Thoracic aorta (tissue), 2 donors: ENCODE measurements around the gene NRXN2. TPM values are rescaled to one million over a fixed set of nuclear protein-coding genes. Genes with fewer than 3 reads are reported as not detected.

Source experiments
- ATAC-seq: fragments of 150-250 bp; one replicate; pipeline ENCODE4 v1.8.0; 2017; ENCODE audit warnings: low read depth; ENCODE audit not compliant: insufficient number of reproducible peaks, low FRiP score
- DNase-seq: peaks from one replicate; pipeline ENCODE4 v3.0.0-alpha.2; 2020; ENCODE audit warnings: low spot score
- H3K27ac ChIP-seq, 2 donors: fragments of 200-600 bp; sonication (generic); 1 replicate in 1 of 2; 2 replicates in 1 of 2; pipeline ENCODE4 v1.5.1; 2016; ENCODE audit warnings: mild to moderate bottlenecking in 2 of 2, moderate library complexity in 2 of 2
- H3K27me3 ChIP-seq: fragments of 200-600 bp; sonication (generic); replicated peaks from 2 replicates; pipeline ENCODE4 v1.6.0; 2016; ENCODE audit warnings: mild to moderate bottlenecking; ENCODE audit not compliant: insufficient read depth
- H3K36me3 ChIP-seq: fragments of 200-600 bp; sonication (generic); one replicate; pipeline ENCODE4 v1.5.1; 2016
- H3K4me1 ChIP-seq, 2 donors: fragments of 200-600 bp; sonication (generic); 1 replicate in 1 of 2; 2 replicates in 1 of 2; pipeline versions ENCODE4 v1.5.1 to v1.6.0; 2016; ENCODE audit warnings: low read depth in 2 of 2, mild to moderate bottlenecking in 1 of 2; ENCODE audit not compliant: control insufficient read depth in 1 of 2
- H3K4me3 ChIP-seq: fragments of 200-600 bp; sonication (generic); 2 replicates; pipeline ENCODE4 v1.5.1; 2016; ENCODE audit warnings: mild to moderate bottlenecking
- H3K9me3 ChIP-seq: fragments of 200-600 bp; sonication (generic); 2 replicates; pipeline ENCODE4 v1.5.1; 2016
- total RNA-seq, 2 donors: library from RNA; depleted of rRNA; stranded (reverse); fragments of >200 nt; gene quantifications; one replicate each; pipeline versions ENCODE4 v1.1.0 to v1.2.3, GENCODE V29; 2016
- TF ChIP-seq, protein P1 (sequence below): fragments of 200-600 bp; sonication (generic); IDR thresholded peaks from one replicate; pipeline ENCODE4 v1.5.1; 2019; ENCODE audit warnings: antibody characterized with exemption

NRXN2 gene
- total RNA-seq, 2 donors from 2014 or later: 40.3 to 41.3 TPM

DNA sequence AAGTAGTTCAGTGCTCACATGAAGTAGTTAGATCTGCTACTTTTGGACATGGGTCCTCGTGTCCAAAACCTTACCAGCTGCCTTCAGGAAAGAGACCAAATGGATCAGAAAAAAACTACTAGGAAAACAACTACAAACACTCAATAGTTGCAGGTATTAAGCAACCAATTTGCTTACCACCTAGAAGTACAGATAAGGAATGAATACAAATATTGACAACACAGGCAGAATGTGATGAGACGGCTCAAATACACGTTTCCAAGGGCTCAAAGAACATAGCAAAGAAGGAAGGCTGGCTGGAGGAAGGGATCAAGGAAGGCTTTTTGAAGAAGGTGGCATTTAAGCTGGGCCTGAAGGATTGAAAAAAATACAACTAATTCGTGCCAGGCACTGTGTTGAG is 41.8 kb downstream of the NRXN2 start:
- no peak overlapping the region for H3K27ac ChIP-seq
- H3K4me3 ChIP-seq: no peak overlapping the region
- H3K36me3 ChIP-seq: no peaks in the 10 kb centered on the region
- TF ChIP-seq, protein P1, sequence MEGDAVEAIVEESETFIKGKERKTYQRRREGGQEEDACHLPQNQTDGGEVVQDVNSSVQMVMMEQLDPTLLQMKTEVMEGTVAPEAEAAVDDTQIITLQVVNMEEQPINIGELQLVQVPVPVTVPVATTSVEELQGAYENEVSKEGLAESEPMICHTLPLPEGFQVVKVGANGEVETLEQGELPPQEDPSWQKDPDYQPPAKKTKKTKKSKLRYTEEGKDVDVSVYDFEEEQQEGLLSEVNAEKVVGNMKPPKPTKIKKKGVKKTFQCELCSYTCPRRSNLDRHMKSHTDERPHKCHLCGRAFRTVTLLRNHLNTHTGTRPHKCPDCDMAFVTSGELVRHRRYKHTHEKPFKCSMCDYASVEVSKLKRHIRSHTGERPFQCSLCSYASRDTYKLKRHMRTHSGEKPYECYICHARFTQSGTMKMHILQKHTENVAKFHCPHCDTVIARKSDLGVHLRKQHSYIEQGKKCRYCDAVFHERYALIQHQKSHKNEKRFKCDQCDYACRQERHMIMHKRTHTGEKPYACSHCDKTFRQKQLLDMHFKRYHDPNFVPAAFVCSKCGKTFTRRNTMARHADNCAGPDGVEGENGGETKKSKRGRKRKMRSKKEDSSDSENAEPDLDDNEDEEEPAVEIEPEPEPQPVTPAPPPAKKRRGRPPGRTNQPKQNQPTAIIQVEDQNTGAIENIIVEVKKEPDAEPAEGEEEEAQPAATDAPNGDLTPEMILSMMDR: no peak
- DNase-seq (no peak), ATAC-seq (no peak)
- no peaks in the 10 kb centered on the region for H3K27me3 ChIP-seq
- no peaks in the 10 kb centered on the region for H3K9me3 ChIP-seq
- peaks cover 0 to 2% of the 10 kb centered on the region in 2 donors for H3K4me1 ChIP-seq

DNA sequence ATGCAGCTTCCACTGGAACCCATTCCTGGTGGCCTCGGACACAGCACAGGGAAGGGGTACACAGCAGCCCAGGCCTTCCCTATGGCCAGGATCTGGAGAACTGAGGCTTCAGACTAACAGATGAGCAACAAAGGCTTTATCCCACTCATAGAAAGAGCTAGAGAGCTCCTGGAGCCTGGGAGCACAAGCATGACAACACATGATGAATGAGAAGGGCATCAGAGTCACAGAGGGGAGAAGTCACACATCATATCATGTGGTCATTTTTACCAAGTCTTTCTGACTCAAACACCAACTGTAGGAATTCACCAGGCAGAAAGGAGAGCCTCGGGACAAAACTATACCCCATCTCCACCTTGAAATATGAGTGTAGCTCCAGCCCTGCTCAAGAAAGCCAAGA is 43.2 kb downstream of the NRXN2 start:
- DNase-seq (no peak), ATAC-seq (no peak)
- Histone ChIP-seq H3K27me3 (no peaks in the 10 kb centered on the region), H3K27ac (no peak overlapping the region), H3K4me1 (peaks cover 10 to 15% of the 10 kb centered on the region in 2 donors), H3K4me3 (no peak overlapping the region), H3K36me3 (no peaks in the 10 kb centered on the region), H3K9me3 (no peaks in the 10 kb centered on the region)
- TF ChIP-seq, protein P1: no peak

DNA sequence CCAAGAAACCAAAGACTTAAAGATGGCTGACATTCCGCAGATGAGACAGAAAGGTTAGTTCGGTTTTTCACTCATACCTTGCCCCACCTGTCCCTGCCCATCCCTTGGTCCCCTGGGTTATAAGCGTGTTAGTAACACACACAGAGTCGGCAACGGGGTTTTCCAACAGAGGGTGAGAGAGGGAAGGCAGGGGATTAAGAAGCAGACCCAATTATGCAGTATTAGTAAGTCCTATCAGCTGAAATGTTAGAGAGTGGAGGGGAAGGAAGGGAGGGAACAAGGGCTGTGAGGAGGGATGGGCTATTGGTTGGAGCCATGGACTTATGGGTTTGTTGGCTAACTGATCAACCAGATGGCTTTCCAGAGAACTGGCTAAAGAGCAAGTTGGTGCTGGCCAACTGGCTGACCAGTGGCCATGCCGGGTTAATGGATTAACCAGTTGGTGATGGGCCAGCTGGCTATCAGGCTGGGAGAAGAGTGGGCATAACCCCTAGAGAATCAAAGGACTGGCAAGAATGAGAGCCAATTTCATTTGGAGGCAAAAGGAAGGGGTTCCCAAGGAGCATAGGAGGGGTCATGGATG is 45.5 kb downstream of the NRXN2 start:
- Histone ChIP-seq H3K4me3 (no peak overlapping the region), H3K27me3 (no peaks in the 10 kb centered on the region), H3K36me3 (no peaks in the 10 kb centered on the region), H3K4me1 (peaks cover 12 to 24% of the 10 kb centered on the region in 2 donors), H3K9me3 (no peaks in the 10 kb centered on the region), H3K27ac (no peak overlapping the region)
- DNase-seq: no peak
- ATAC-seq: no peak
- TF ChIP-seq, protein P1: no peak

DNA sequence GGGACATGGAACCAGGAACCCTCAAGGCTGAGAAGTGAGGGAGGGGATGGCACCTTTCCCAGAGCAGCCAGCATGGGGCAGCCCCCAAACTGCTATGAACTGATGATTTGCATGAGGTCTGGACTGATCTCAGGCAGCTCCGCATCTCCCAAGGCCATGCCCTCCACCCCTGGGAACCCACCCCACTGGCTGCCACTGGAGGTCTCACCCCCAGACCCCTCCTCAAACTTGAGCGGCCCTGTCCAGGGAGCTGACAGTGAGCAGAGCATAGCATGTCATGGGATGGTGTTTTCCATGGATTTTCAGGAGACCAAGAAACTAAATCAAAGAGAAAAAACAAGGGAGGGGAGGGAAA is 46.8 kb downstream of the NRXN2 start:
- no peak for ATAC-seq
- no peaks in the 10 kb centered on the region for H3K9me3 ChIP-seq
- H3K27ac ChIP-seq: peak overlapping the region in 1 of 2 donors; percentile 64
- no peak for DNase-seq
- no peaks in the 10 kb centered on the region for H3K27me3 ChIP-seq
- no peaks in the 10 kb centered on the region for H3K36me3 ChIP-seq
- H3K4me1 ChIP-seq: peaks cover 12 to 24% of the 10 kb centered on the region in 2 donors
- TF ChIP-seq, protein P1: no peak
- no peak overlapping the region for H3K4me3 ChIP-seq

DNA sequence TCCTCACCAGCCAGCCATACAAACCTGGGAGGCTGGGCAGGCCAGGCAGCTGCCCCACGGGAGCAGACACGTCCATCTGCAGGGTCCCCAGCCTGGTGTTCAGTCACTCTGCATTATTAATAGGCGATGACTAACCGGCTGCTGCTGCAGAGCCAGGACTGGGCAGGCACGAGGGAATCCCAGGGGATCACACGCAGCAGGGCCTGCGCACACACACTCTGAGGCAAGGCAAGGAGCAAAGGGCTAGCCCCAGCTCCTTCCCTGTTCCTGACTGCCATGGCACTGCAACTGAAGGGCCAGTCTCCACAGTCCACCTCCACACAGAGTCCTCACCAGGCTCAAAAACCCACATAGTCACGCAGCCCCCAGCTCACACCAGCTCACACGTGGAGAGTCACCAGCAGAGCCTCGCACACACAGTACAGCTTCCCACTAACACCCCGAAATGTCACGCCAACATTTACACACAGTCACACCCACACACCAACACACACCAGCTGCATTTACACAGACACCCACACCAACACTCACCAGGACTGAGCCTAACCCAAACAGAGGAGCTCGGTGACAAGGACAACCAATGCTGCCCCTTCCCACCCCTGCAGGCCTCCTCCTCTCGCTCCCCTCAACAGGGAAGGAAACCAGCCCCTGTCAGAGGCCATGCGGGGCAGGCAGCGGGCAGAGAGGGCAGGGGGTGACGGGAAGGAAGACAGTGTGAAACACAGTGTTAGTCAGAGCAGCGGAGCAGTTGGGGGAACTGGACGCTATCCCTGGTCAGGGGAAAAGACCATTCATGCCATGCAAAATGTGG is 47.3 kb downstream of the NRXN2 start:
- DNase-seq: peak; percentile 74
- Histone ChIP-seq H3K36me3 (no peaks in the 10 kb centered on the region), H3K4me3 (no peak overlapping the region), H3K9me3 (no peaks in the 10 kb centered on the region), H3K27me3 (no peaks in the 10 kb centered on the region), H3K4me1 (peaks cover 12 to 24% of the 10 kb centered on the region in 2 donors), H3K27ac (peak overlapping the region; percentile 70 to 72)
- TF ChIP-seq, protein P1: no peak
- ATAC-seq: peak; percentile 62
